ENCODE data around the gene SLC25A47.

- no peak for TF ChIP-seq CTCF (IDR thresholded peaks at IDR 0.05)
- no peak for TF ChIP-seq FOXP1 (CRISPR knock-in tag; IDR thresholded peaks at IDR 0.05; ENCODE audit: borderline replicate concordance)
- TF ChIP-seq NFYB (CRISPR knock-in tag; conservative IDR thresholded peaks at IDR 0.05; ENCODE audit: low read depth) = no peak
- no peak for TF ChIP-seq ZNF423 (CRISPR knock-in tag; IDR thresholded peaks at IDR 0.05)
- TF ChIP-seq SP1 (CRISPR knock-in tag; conservative IDR thresholded peaks at IDR 0.05) = no peak
- TF ChIP-seq TEAD4 (CRISPR knock-in tag; IDR thresholded peaks at IDR 0.05) = no peak
- no peak for TF ChIP-seq MXD4 (CRISPR knock-in tag; IDR thresholded peaks at IDR 0.05; ENCODE audit: borderline replicate concordance)
- TF ChIP-seq JUN (CRISPR knock-in tag; IDR thresholded peaks at IDR 0.05) = no peak
Observed at GRCh38 chr14:100314724-100315123, 8.4 kb upstream of the SLC25A47 start.
